ENCODE data around the gene PTPRCAP. TPM values are rescaled to one million over a fixed set of nuclear protein-coding genes. Genes with fewer than 3 reads are reported as not detected.
A peak's percentile ranks its signal among the peaks of the same experiment; 100 is the strongest.

PTPRCAP gene
- total and polyA plus RNA-seq, 9 of the 15 experiments (the other 6 are each of a cell fraction or from before 2014, with no cell fraction given) = 0.22 to 2.0 (median 1.1) TPM; not detected in 4

- TF ChIP-seq RREB1 (CRISPR knock-in tag; IDR thresholded peaks at IDR 0.05) (no peak), ZNF175 (CRISPR knock-in tag; IDR thresholded peaks at IDR 0.05; ENCODE audit: low read depth) (no peak), USF2 (CRISPR knock-in tag; IDR thresholded peaks at IDR 0.05) (peak; percentile 86), ELK3 (CRISPR knock-in tag; IDR thresholded peaks at IDR 0.05) (no peak), ZZZ3 (IDR thresholded peaks at IDR 0.05) (no peak), FOXM1 (IDR thresholded peaks at IDR 0.05; ENCODE audit: low read depth) (no peak), FOXM1 (CRISPR knock-in tag; IDR thresholded peaks at IDR 0.05; ENCODE audit: low read depth) (no peak), CHAMP1 (IDR thresholded peaks at IDR 0.05) (no peak), POLR3G (IDR thresholded peaks at IDR 0.05; ENCODE audit: extremely low read depth, insufficient read length, insufficient replicate concordance) (no peak), E2F8 (IDR thresholded peaks at IDR 0.05; ENCODE audit: low read depth, partially characterized antibody) (no peak), HLTF (IDR thresholded peaks at IDR 0.05) (no peak), PRMT5 (CRISPR knock-in tag; IDR thresholded peaks at IDR 0.05) (no peak), ZNF174 (CRISPR knock-in tag; IDR thresholded peaks at IDR 0.05) (no peak), HMG20B (CRISPR knock-in tag; IDR thresholded peaks at IDR 0.05) (0 out of 2 replicates have a peak, but pooled peaks have one; percentile 49), RFX1 (IDR thresholded peaks at IDR 0.05) (no peak)
These were observed 27.1 kb upstream of the PTPRCAP start (continued) for GRCh38 chr11:67464411-67465188.
